Stimulated activated CD4-positive, alpha-beta T cell treated with anti-CD3 and anti-CD28 coated beads, Interleukin-15, amount 100 ng/mL, for 48 hours (primary cell): ENCODE results near the gene MPC1.
"Not testable (repeated sequence)": the region's sequence is repeated elsewhere in the genome, so short reads cannot be mapped to it uniquely, and the experiment has no call there.

ENCODE experiments used
- DNase-seq, 2 donors: peaks; one replicate each; pipeline ENCODE4 v3.0.0-alpha.2; 2020; ENCODE audit warnings: low read depth in 2 of 2

The MPC1 gene

DNA sequence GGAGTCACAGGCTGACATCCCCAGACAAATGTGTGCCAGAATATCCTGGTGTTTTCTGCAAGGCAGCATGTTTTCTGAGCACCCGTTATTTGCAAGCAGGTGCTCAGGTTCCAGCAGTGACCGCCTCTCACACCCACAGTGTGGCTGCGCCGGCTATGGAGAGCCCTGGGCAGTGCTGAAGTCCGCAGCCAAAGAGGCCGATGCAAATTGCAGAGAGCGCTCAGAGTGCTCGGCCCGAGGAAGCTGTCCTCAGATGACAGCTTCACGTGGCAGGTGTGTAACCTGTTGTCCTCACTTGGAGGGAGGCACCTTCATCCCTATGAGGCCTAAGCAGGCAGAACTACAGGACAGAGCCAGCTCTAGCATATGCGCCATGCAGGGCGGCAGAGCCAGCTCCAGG lies 23.5 kb upstream of the MPC1 start:
- no peak for DNase-seq

DNA sequence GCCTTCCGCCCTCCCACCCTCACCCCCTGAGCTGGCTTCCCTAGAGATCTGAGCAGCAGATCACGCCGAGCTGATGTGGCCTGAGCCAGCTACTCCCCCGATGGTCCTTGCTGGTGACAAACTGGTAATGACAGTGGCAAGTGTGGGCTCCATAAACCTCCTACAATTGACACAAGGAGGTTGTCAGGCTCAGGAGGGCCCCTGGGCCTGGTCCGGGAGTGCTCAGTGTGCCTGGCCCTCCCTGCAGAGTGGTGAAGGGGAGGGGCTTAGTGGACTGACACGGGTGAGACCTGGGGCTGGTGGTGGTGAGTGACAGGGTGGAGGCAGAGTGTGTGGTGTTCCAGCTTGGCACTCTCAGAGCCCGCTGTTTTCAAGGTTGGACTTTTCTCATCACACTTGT lies 22.6 kb upstream of the MPC1 start:
- no peak for DNase-seq

DNA sequence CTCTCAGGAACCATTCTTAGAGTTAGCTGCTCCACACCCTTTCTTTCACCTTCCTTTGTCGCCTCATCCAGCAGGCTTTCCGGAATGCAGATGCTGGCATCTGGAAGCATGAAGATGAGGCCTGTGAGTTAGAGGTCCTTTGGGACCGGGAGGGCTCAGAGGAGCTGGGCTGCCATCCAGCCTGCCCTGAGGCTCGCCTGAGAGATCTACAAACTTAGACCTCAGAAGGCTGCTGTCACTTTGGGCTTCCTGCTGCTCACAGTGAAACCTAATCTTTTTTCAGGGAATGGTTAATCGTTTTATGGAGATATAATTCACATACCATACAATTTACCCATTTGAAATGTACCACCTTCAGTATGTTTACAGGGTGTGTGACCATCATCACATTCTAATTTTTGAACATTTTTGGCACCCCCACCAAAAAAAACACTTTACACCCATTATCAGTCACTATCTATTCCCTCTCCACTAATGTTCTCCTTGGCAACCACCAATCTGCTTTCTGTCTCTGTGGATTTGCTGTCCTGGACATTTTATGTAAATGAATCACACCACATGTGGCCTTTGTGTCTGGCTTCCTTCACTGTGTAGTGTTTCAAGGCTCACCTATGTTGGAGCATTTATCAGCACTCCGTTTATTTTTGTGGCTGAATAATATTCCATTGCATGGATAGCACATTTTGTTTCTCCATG lies 20.0 kb upstream of the MPC1 start:
- DNase-seq = no peak

GRCh38 chr6:166400649-166401250 lies 18.0 kb upstream of the MPC1 start:
- DNase-seq = not testable (repeated sequence)

GRCh38 chr6:166400181-166400580 lies 17.4 kb upstream of the MPC1 start:
- DNase-seq = no peak

GRCh38 chr6:166398348-166398747 lies 15.6 kb upstream of the MPC1 start:
- no peak for DNase-seq

GRCh38 chr6:166397849-166398248 lies 15.1 kb upstream of the MPC1 start:
- no peak for DNase-seq

GRCh38 chr6:166395778-166396177 lies 13.0 kb upstream of the MPC1 start:
- no peak for DNase-seq

GRCh38 chr6:166395351-166395750 lies 12.6 kb upstream of the MPC1 start:
- no peak for DNase-seq

DNA sequence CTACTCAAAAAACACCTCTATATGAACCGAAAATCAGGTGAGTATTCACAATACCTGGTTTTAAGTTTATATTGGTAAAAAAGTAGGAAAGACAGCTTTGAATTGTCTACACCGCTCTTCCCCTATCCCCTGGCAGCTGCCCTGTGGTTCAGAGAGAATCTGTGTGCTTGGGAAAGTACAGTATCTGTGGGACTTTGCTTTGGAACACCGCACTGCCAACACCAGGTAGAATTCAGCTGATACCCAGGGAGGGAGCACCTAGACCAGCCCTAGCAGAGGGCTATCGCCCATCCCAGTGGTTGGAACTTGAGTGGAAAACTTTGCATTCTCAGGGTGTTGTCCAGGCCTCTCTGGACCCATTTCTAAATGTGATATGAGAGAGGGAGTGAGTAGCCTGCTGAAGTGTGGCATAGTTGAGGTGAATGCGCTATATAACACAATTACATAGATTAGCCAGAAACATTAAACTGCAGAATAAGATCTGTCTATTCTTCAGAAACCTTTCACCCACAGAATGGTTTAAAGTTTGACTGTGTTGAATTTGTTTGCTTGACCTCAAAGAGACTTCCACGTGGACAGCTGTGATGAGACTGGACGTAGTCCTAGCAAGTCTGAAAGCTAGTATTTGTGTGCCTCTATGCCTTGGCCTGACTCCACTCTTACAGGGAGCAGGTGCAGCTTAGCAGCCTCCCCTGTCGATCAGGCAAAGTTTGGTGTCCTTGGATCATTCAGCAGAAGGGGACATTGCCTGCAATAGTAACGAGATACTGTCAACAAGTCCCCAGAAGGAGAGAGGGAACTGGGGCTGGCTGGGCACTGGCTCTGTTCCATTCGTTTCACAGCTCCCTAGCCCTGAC lies 11.5 kb upstream of the MPC1 start:
- no peak for DNase-seq

DNA sequence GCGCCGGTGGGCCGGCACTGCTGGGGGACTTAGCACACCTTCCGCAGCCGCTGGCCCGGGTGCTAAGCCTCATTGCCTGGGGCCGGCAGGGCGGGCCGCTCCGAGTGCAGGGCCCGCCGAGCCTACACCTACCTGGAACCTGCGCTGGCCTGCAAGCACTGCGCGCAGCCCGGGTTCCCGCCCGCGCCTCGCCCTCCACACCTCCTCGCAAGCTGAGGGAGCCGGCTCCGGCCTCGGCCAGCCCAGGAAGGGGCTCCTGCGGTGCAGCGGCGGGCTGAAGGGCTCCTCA lies 10.7 kb upstream of the MPC1 start:
- no peak for DNase-seq

DNA sequence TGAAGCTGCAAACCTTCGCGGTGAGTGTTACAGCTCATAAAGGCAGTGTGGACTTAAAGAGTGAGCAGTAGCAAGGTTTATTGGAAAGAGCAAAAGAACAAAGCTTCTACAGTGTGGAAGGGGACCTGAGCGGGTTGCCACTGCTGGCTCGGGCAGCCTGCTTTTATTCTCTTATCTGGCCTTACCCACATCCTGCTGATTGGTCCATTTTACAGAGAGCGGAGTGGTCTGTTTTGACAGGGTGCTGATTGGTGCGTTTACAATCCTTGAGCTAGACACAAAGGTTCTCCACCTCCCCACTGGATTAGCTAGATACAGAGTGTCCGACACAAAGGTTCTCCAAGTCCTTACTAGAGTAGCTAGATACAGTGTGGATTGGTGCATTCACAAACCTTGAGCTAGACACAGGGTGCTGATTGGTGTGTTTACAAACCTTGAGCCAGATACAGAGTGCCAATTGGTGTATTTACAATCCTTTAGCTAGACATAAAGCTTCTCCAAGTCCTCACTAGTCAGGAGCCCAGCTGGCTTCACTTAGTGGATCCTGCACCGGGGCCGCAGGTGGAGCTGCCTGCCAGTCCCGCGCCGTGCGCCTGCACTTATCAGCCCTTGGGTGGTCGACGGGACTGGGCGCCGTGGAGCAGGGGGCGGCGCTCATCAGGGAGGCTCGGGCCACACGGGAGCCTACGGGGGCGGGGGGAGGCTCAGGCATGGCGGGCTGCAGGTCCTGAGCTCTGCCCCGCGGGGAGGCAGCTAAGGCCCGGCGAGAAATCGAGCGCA lies 10.2 kb upstream of the MPC1 start:
- not testable (repeated sequence) for DNase-seq

- no peak for DNase-seq
These were observed 6.4 kb upstream of the MPC1 start for GRCh38 chr6:166389119-166389518.

- DNase-seq = no peak
These were observed 5.7 kb upstream of the MPC1 start for GRCh38 chr6:166388290-166389004.

DNA sequence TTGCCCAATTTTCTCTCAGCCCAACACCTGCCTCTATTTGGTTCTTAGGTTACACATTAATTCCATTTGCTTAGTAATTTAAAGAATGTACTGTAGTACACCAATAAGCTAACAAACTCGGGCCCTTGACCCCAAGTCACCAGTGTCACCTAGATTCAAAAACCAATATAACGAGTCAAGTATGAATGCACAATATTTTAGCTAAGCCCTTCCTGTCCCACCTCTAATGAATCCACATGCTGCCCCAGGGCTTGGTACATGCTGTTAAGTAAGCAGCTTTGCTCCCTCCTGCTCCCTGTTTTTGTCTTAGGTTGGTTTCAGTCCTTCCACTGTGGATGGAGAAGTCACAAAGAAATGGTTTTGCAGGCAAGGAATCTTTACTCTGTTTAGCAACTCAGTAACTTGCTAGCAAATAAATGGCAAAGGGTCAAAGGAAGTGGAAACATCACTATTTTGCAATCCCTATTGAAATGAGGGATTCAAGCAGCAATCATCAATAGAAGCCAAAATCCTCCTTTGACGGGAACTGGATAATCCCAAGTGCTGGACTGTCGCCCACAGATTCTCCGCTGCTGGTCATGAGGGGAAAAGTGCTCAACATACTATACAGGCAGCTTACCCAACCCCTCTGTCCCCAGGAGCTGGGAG lies 5.0 kb upstream of the MPC1 start:
- DNase-seq = no peak

GRCh38 chr6:166387098-166387497 lies 4.4 kb upstream of the MPC1 start:
- DNase-seq = not testable (repeated sequence)

DNA sequence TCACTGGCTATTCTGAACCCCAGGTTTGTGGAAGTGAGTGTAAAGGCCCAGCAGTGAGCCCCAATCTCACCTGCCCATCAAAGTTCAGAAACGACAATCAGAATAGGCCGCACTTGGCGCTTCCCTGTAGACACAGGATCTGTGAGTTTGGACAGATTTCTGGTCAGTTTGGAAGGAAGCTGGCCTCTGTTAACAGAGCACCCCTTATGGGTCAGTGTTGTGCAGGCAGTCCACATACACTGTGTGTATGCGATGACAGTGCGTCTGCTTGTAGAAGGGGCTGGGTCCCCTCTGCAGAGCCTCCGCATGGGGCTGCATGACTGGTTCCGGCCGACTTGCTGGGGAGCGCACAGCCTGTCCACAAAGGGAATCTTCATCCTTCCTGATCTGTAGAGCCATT lies 3.4 kb upstream of the MPC1 start:
- DNase-seq = no peak

- DNase-seq = peak in 1 of 2 donors; percentile 10
These were observed 1.1 kb upstream of the MPC1 start for GRCh38 chr6:166383802-166384363.

GRCh38 chr6:166382500-166382932 lies 224 bp downstream of the MPC1 start:
- DNase-seq = no peak

DNA sequence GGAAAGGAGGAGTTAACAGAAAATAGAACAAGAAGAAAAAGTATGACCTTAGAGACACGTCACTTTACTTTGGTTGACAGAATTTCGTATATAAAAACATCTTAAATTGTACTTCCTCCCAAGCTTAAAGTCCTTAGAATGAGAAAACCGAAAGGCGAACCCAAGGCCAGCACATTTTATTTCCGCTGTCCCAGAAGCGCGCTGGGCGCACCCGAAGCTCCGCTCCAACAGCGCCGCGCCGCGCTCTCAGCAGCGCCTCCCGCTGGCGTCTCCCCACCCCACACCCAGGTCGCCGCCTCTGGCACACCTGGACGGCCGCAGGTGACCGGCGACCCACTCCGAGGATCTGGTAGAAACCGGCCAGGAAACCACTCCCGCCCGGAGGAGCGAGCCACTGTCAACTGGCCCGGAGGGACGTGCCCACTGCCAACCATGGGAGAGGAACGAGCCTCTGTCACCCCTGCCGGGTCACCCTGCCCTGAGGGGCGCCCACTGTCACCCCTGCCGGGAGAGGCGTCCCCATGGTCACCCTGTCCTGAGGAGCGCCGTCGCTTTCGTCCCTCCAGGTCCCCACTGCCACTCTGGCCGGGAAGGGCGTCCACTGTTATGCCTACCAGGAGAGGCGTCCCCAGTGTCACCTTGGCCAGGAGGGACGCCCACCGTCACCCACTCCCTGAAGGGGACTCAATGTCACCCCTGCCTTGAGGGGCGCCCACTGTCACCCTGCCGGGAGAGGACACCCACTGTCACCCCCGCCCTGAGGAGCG lies 824 bp downstream of the MPC1 start:
- peak; percentile 51 to 69 for DNase-seq
